IMR-90 (cell line): ENCODE measurements around the gene SPINDOC. TPM values are rescaled to one million over a fixed set of nuclear protein-coding genes. Genes with fewer than 3 reads are reported as not detected.

Experiments
- ATAC-seq: fragments of 200-7000 bp; cut with Tn5 transposase; 2 replicates; pipeline ENCODE4 v1.9.1; 2020; ENCODE audit warnings: low read depth, mild to moderate bottlenecking, moderate library complexity
- BruUV-seq: library from RNA; stranded (reverse); fragments of 400-500 nt; replicated peaks from 2 replicates; lab custom pipeline; 2021; lab: Mats Ljungman, UMichigan
- CTCF ChIA-PET: fragments of 300-600 bp; formaldehyde crosslinking; extraction: SDS; loops from one replicate; lab custom pipeline; 2021; ENCODE audit warnings: antibody characterized with exemption; lab: Yijun Ruan, JAX
- POLR2A ChIA-PET: fragments of 300-600 bp; sonication (Branson Sonifier 250); formaldehyde crosslinking; loops from one replicate; lab custom pipeline; 2022; ENCODE audit warnings: antibody characterized with exemption; ENCODE audit not compliant: unreplicated experiment; lab: Charles Lee
- DNase-seq: peaks from one replicate; pipeline ENCODE4 v3.0.0; 2013
- H2AFZ ChIP-seq: replicated peaks from 2 replicates; pipeline ENCODE3; 2013; ENCODE audit warnings: low read length, mild to moderate bottlenecking; ENCODE audit not compliant: poor library complexity
- H2AK5ac ChIP-seq: 2 replicates; pipeline ENCODE4 v1.6.1; 2013; ENCODE audit warnings: low read depth, low read length, inconsistent platforms
- H2AK9ac ChIP-seq: replicated peaks from 2 replicates; pipeline ENCODE3; 2013; ENCODE audit warnings: mild to moderate bottlenecking, low read depth, low read length, moderate library complexity; ENCODE audit not compliant: poor library complexity
- H2BK120ac ChIP-seq: 2 replicates; pipeline ENCODE4 v1.6.1; 2013; ENCODE audit warnings: low read depth, low read length, inconsistent platforms
- H2BK15ac ChIP-seq: 3 replicates; pipeline ENCODE4 v1.6.1; 2013; ENCODE audit warnings: low read depth, low read length, inconsistent platforms
- H2BK20ac ChIP-seq: 2 replicates; pipeline ENCODE4 v1.6.1; 2013; ENCODE audit warnings: low read depth, mild to moderate bottlenecking, inconsistent platforms, low read length, moderate library complexity
- H2BK5ac ChIP-seq: 2 replicates; pipeline ENCODE4 v1.6.1; 2013; ENCODE audit warnings: mild to moderate bottlenecking, low read depth, low read length, inconsistent platforms; ENCODE audit not compliant: poor library complexity, severe bottlenecking
- H3K14ac ChIP-seq: replicated peaks from 2 replicates; pipeline ENCODE4 v1.6.1; 2013; ENCODE audit warnings: low read depth, low read length, inconsistent platforms
- H3K18ac ChIP-seq: 2 replicates; pipeline ENCODE4 v1.6.1; 2013; ENCODE audit warnings: low read depth, low read length, control low read depth
- H3K23ac ChIP-seq: 2 replicates; pipeline ENCODE4 v1.6.1; 2013; ENCODE audit warnings: low read depth, low read length, inconsistent platforms
- H3K27ac ChIP-seq: 2 replicates; pipeline ENCODE4 v1.5.1; 2013; ENCODE audit warnings: mild to moderate bottlenecking, control low read depth, low read length; ENCODE audit not compliant: insufficient read depth
- H3K27me3 ChIP-seq: 2 replicates; pipeline ENCODE4 v1.6.1; 2013; ENCODE audit warnings: low read length; ENCODE audit not compliant: control insufficient read depth, insufficient read depth
- H3K36me3 ChIP-seq: 2 replicates; pipeline ENCODE4 v1.6.1; 2013; ENCODE audit warnings: low read length, mixed read lengths; ENCODE audit not compliant: control insufficient read depth, insufficient read depth
- H3K4ac ChIP-seq: 2 replicates; pipeline ENCODE4 v1.6.1; 2013; ENCODE audit warnings: low read depth, low read length, inconsistent platforms
- H3K4me1 ChIP-seq: 2 replicates; pipeline ENCODE4 v1.6.1; 2013; ENCODE audit warnings: low read length, mixed read lengths; ENCODE audit not compliant: control insufficient read depth, insufficient read depth
- H3K4me2 ChIP-seq: 2 replicates; pipeline ENCODE4 v1.6.1; 2013; ENCODE audit warnings: low read depth, mild to moderate bottlenecking, control low read depth, low read length, moderate library complexity
- H3K4me3 ChIP-seq: 2 replicates; pipeline ENCODE4 v1.5.1; 2013; ENCODE audit warnings: low read depth, mild to moderate bottlenecking, control low read depth, low read length, moderate library complexity; ENCODE audit not compliant: insufficient read depth
- H3K56ac ChIP-seq: 2 replicates; pipeline ENCODE4 v1.6.1; 2013; ENCODE audit warnings: low read length, inconsistent platforms; ENCODE audit not compliant: insufficient read depth; ENCODE audit errors: extremely low read depth
- H3K79me1 ChIP-seq, 2 experiments: 2 replicates each; pipeline ENCODE4 v1.6.1; 2013; ENCODE audit warnings: low read length in 2 of 2, inconsistent platforms in 1 of 2, low read depth in 1 of 2
- H3K9ac ChIP-seq: 2 replicates; pipeline ENCODE4 v1.6.1; 2013; ENCODE audit warnings: low read depth, low read length, control low read depth
- H3K9me1 ChIP-seq: 2 replicates; pipeline ENCODE4 v1.6.1; 2013; ENCODE audit warnings: low read length, inconsistent platforms; ENCODE audit not compliant: insufficient read depth
- H3K9me3 ChIP-seq: 2 replicates; pipeline ENCODE4 v1.6.1; 2013; ENCODE audit warnings: low read length; ENCODE audit not compliant: control insufficient read depth, insufficient read depth
- H4K20me1 ChIP-seq: 2 replicates; pipeline ENCODE4 v1.6.1; 2013; ENCODE audit warnings: low read length, inconsistent platforms; ENCODE audit not compliant: insufficient read depth
- H4K5ac ChIP-seq: 2 replicates; pipeline ENCODE4 v1.6.1; 2013; ENCODE audit warnings: mild to moderate bottlenecking, low read depth, low read length, control low read depth
- H4K8ac ChIP-seq, 2 experiments: 2 replicates each; pipeline ENCODE4 v1.6.1; 2013; ENCODE audit warnings: low read depth in 2 of 2, low read length in 2 of 2, control low read depth in 1 of 2, inconsistent platforms in 1 of 2
- H4K91ac ChIP-seq: 2 replicates; pipeline ENCODE4 v1.6.1; 2013; ENCODE audit warnings: low read depth, low read length, inconsistent platforms; ENCODE audit not compliant: insufficient read depth
- FOS ChIP-seq: fragments of 150-350 bp; IDR thresholded peaks from 2 replicates; pipeline ENCODE4 v1.6.1; 2016; ENCODE audit warnings: low read depth, low read length
- MAFK ChIP-seq: IDR thresholded peaks from 2 replicates; pipeline ENCODE4 v1.6.1; 2012; ENCODE audit warnings: low read depth, low read length, improper control_type of control experiment
- MAZ ChIP-seq: IDR thresholded peaks from 2 replicates; pipeline ENCODE4 v1.6.1; 2012; ENCODE audit warnings: low read depth, mild to moderate bottlenecking, low read length, improper control_type of control experiment, moderate library complexity, borderline replicate concordance
- NFE2L2 ChIP-seq: fragments of 150-350 bp; IDR thresholded peaks from 2 replicates; pipeline ENCODE4 v1.6.1; 2016; ENCODE audit warnings: low read depth, mild to moderate bottlenecking, low read length
- RAD21 ChIP-seq: IDR thresholded peaks from 2 replicates; pipeline ENCODE4 v1.6.1; 2012; ENCODE audit warnings: low read length, improper control_type of control experiment
- RCOR1 ChIP-seq: IDR thresholded peaks from 2 replicates; pipeline ENCODE4 v1.6.1; 2012; ENCODE audit warnings: mild to moderate bottlenecking, low read length, improper control_type of control experiment; ENCODE audit not compliant: insufficient replicate concordance
- RFX5 ChIP-seq: IDR thresholded peaks from 2 replicates; pipeline ENCODE4 v1.8.0; 2012; ENCODE audit warnings: low read depth, mild to moderate bottlenecking, low read length, moderate library complexity
- SMC3 ChIP-seq: fragments of 150-350 bp; IDR thresholded peaks from 2 replicates; pipeline ENCODE4 v1.6.1; 2016; ENCODE audit warnings: low read depth, mild to moderate bottlenecking, antibody characterized with exemption, low read length, moderate library complexity
- USF2 ChIP-seq: fragments of 150-350 bp; IDR thresholded peaks from 2 replicates; pipeline ENCODE4 v1.6.1; 2017; ENCODE audit warnings: mild to moderate bottlenecking, antibody characterized with exemption, low read length, low read depth
- WGBS, 2 experiments: methylation state at CpG; one replicate each; pipeline versions ENCODE4 v1.1.5 to v1.1.7; 2013; ENCODE audit warnings: missing lambda C conversion rate in 2 of 2; ENCODE audit not compliant: insufficient read length in 1 of 2; ENCODE audit errors: extremely low coverage in 2 of 2; 5-methylcytosine and 5-hydroxymethylcytosine counted together
- dilution Hi-C: fragments of 300-500 bp; cut with HindIII; formaldehyde crosslinking; loops from one replicate; pipeline ENCODE4 v1.14.3; 2018; ENCODE audit warnings: low sequenced_read_pairs; ENCODE audit not compliant: unreplicated experiment
- in situ Hi-C: fragments of 300-500 bp; cut with MboI; formaldehyde crosslinking; loops from 3 replicates; pipeline ENCODE4 v1.14.3; 2019; ENCODE audit warnings: low sequenced_read_pairs, inconsistent platforms, mixed read lengths
- intact Hi-C: fragments of 100-400 bp; cut with micrococcal nuclease; formaldehyde crosslinking; loops from 2 replicates; pipeline ENCODE4 v1.10.0; 2022
- polyA plus RNA-seq, 3 experiments: library from polyadenylated mRNA; depleted of rRNA; stranded (reverse); fragments of >200 nt; gene quantifications; 2 replicates each; pipeline ENCODE4 v1.2.3, GENCODE V29; 2012; ENCODE audit warnings: low replicate concordance in 1 of 3
- total RNA-seq: library from RNA; depleted of rRNA; stranded (reverse); fragments of >200 nt; gene quantifications from 2 replicates; pipeline ENCODE4 v1.2.3, GENCODE V29; 2012
- TF ChIP-seq, protein P1 (sequence below): fragments of 150-350 bp; IDR thresholded peaks from 2 replicates; pipeline ENCODE4 v1.6.1; 2016; ENCODE audit warnings: low read depth, mild to moderate bottlenecking, low read length, moderate library complexity, borderline replicate concordance

SPINDOC gene
- total and polyA plus RNA-seq, 2 of the 4 experiments (the other 2 are of a cell fraction), result 10.0 to 29.9 TPM

- Histone ChIP-seq H4K20me1 (peaks cover 42% of the 10 kb centered on the region), H3K18ac (no peak overlapping the region), H4K5ac (no peak overlapping the region), H2BK15ac (no peak overlapping the region), H3K56ac (no peak overlapping the region), H3K9me1 (peaks cover 9% of the 10 kb centered on the region), H3K14ac (no peak overlapping the region), H2AFZ (peak overlapping the region; percentile 24), H3K36me3 (peaks cover 59% of the 10 kb centered on the region), H2AK9ac (peak overlapping the region; percentile 58), H4K8ac (no peak overlapping the region), H3K9ac (no peak overlapping the region), H2BK5ac (no peak overlapping the region), H3K79me1 (peaks cover 31 to 82% of the 10 kb centered on the region in 2 experiments), H3K4me1 (peaks cover 1% of the 10 kb centered on the region; the same call in 1 of the 2 replicates), H3K9me3 (no peaks in the 10 kb centered on the region), H3K4me3 (no peak overlapping the region), H2AK5ac (no peak overlapping the region), H3K23ac (no peak overlapping the region), H4K91ac (no peak overlapping the region), H3K27me3 (no peaks in the 10 kb centered on the region), H3K4me2 (no peak overlapping the region), H3K27ac (no peak overlapping the region), H2BK20ac (no peak overlapping the region), H2BK120ac (no peak overlapping the region), H3K4ac (no peak overlapping the region)
- dilution Hi-C loops, result no loop called here
- TF ChIP-seq USF2, result no peak
- TF ChIP-seq NFE2L2, result no peak
- no peak for TF ChIP-seq MAZ
- TF ChIP-seq FOS, result no peak
- no peak for TF ChIP-seq RAD21
- TF ChIP-seq RFX5, result no peak
- TF ChIP-seq, protein P1, sequence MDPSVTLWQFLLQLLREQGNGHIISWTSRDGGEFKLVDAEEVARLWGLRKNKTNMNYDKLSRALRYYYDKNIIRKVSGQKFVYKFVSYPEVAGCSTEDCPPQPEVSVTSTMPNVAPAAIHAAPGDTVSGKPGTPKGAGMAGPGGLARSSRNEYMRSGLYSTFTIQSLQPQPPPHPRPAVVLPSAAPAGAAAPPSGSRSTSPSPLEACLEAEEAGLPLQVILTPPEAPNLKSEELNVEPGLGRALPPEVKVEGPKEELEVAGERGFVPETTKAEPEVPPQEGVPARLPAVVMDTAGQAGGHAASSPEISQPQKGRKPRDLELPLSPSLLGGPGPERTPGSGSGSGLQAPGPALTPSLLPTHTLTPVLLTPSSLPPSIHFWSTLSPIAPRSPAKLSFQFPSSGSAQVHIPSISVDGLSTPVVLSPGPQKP, result no peak
- no peak for TF ChIP-seq SMC3
- no peak for TF ChIP-seq MAFK
- TF ChIP-seq RCOR1, result no peak
- ATAC-seq (no peak), DNase-seq (no peak)
- in situ Hi-C loops, result no loop called here
- ChIA-PET CTCF (no interaction called here), POLR2A (no interaction called here)
- intact Hi-C loops, result no loop called here
- no TSS peak for BruUV-seq
- 98% methylated on average over 8 of the region's 27 CpGs; no CpG with 5 or more reads in 1 of the 2 experiments for WGBS, 2 experiments
These were observed 4.7 kb downstream of the SPINDOC start for GRCh38 chr11:63817758-63818498.
